Measurements from ENCODE around the gene LSS. TPM values are rescaled to one million over a fixed set of nuclear protein-coding genes. Genes with fewer than 3 reads are reported as not detected.

The LSS gene
- total and polyA plus RNA-seq, 2 experiments from 2014 or later = 55.0 to 237 TPM

DNA sequence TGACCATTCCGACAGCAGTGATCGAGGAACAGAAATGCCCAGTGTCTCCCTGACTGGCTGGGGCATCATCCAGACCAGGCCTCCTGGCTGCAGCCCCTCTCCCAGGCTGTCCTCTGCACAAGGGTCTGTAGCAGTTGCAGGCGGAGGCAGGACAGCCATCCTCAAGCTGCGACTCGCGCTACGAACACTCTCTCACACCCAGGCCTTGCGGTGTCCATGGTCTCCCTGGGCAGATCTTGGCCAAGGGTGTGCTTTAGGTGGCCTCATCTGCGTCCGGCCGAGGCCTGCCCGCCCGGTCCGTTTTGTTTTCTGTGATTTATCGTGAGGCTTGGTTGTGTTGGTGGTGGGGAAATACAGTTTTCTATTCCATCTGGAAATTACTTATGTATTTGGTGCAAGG is 88.9 kb downstream of the LSS start (continued):
- TF ChIP-seq, protein P1, sequence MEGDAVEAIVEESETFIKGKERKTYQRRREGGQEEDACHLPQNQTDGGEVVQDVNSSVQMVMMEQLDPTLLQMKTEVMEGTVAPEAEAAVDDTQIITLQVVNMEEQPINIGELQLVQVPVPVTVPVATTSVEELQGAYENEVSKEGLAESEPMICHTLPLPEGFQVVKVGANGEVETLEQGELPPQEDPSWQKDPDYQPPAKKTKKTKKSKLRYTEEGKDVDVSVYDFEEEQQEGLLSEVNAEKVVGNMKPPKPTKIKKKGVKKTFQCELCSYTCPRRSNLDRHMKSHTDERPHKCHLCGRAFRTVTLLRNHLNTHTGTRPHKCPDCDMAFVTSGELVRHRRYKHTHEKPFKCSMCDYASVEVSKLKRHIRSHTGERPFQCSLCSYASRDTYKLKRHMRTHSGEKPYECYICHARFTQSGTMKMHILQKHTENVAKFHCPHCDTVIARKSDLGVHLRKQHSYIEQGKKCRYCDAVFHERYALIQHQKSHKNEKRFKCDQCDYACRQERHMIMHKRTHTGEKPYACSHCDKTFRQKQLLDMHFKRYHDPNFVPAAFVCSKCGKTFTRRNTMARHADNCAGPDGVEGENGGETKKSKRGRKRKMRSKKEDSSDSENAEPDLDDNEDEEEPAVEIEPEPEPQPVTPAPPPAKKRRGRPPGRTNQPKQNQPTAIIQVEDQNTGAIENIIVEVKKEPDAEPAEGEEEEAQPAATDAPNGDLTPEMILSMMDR (conservative IDR thresholded peaks at IDR 0.05; ENCODE audit: low read depth in 2 of 2) = no peak

DNA sequence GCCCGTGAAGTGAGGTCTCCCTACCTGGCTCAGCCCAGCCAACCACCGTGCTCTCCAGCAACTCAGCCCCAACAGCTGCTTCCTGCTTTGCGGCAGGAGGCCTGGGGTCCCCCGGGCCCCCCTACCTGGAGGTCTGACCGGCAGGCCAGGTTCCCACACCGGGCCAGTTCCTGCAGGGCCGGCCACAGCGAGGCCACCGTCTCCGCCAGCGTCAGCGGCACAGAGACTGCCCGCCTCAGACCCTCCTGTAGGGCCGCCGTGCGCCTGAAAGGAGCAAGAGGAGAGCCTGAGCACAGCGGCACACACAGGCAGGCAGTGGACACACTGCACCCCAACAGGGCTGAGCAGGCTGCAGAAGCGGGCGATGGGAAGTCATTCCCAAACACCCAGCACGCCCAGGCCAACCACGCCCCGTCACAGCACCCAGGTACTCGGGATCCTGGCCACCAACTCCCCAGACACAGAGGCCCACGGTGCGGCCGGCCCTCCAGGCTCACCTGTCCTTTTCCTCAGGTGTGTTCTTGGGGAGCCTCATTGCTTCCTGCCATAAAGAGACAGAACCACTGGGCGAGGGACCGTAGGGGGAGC is 90.1 kb downstream of the LSS start:
- Histone ChIP-seq H3K9me2 (ENCODE audit: insufficient read depth) (no peaks in the 10 kb centered on the region), H3K79me2 (replicated peaks; ENCODE audit: insufficient read depth) (no peaks in the 10 kb centered on the region), H4K20me1 (replicated peaks; ENCODE audit: insufficient read depth) (no peaks in the 10 kb centered on the region), H3K4me3 (no peak overlapping the region), H3K36me3 (ENCODE audit: insufficient read depth) (no peaks in the 10 kb centered on the region), H3K27ac (ENCODE audit: low read depth) (no peak overlapping the region), H2AFZ (no peak overlapping the region), H3K27me3 (ENCODE audit: insufficient read depth) (no peaks in the 10 kb centered on the region), H3K4me1 (ENCODE audit: insufficient read depth) (no peaks in the 10 kb centered on the region), H3K4me2 (no peak overlapping the region), H3F3A (replicated peaks; ENCODE audit: low read depth) (no peaks in the 10 kb centered on the region)
- Mint-ChIP-seq H3K27me3 (ENCODE audit: insufficient read depth, low read depth, poor library complexity) (peaks cover 3% of the 10 kb centered on the region), H3K36me3 (ENCODE audit: low read depth) (peaks cover 9% of the 10 kb centered on the region), H3K4me1 (peaks cover 3% of the 10 kb centered on the region; the same call in 1 of the 3 replicates), H3K9me3 (no peaks in the 10 kb centered on the region), H3K27ac (no peak overlapping the region), H3K4me3 (no peak overlapping the region)
- DNase-seq (ENCODE audit: low spot score) (no peak), ATAC-seq (peak; percentile 42; the same call in 2 of the 3 replicates)
- TF ChIP-seq EZH2 (IDR thresholded peaks at IDR 0.05; ENCODE audit: low read depth, unreplicated experiment) (no peak), ETS1 (IDR thresholded peaks at IDR 0.05) (no peak), NANOG (IDR thresholded peaks at IDR 0.05; ENCODE audit: borderline replicate concordance) (no peak), JUNB (IDR thresholded peaks at IDR 0.05; ENCODE audit: unreplicated experiment) (no peak), CREB1 (CRISPR knock-in tag; IDR thresholded peaks at IDR 0.05; ENCODE audit: low read depth) (no peak), STAT1 (IDR thresholded peaks at IDR 0.05; ENCODE audit: unreplicated experiment) (no peak), EZH2phosphoT487 (IDR thresholded peaks at IDR 0.05; ENCODE audit: unreplicated experiment) (no peak), POLR2AphosphoS5 (IDR thresholded peaks at IDR 0.05; ENCODE audit: low read depth) (no peak), ZNF114 (CRISPR knock-in tag; IDR thresholded peaks at IDR 0.05) (no peak)
- TF ChIP-seq, protein P2, sequence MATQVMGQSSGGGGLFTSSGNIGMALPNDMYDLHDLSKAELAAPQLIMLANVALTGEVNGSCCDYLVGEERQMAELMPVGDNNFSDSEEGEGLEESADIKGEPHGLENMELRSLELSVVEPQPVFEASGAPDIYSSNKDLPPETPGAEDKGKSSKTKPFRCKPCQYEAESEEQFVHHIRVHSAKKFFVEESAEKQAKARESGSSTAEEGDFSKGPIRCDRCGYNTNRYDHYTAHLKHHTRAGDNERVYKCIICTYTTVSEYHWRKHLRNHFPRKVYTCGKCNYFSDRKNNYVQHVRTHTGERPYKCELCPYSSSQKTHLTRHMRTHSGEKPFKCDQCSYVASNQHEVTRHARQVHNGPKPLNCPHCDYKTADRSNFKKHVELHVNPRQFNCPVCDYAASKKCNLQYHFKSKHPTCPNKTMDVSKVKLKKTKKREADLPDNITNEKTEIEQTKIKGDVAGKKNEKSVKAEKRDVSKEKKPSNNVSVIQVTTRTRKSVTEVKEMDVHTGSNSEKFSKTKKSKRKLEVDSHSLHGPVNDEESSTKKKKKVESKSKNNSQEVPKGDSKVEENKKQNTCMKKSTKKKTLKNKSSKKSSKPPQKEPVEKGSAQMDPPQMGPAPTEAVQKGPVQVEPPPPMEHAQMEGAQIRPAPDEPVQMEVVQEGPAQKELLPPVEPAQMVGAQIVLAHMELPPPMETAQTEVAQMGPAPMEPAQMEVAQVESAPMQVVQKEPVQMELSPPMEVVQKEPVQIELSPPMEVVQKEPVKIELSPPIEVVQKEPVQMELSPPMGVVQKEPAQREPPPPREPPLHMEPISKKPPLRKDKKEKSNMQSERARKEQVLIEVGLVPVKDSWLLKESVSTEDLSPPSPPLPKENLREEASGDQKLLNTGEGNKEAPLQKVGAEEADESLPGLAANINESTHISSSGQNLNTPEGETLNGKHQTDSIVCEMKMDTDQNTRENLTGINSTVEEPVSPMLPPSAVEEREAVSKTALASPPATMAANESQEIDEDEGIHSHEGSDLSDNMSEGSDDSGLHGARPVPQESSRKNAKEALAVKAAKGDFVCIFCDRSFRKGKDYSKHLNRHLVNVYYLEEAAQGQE (IDR thresholded peaks at IDR 0.05; ENCODE audit: unreplicated experiment) = no peak
- TF ChIP-seq, protein P1 (conservative IDR thresholded peaks at IDR 0.05; ENCODE audit: low read depth in 2 of 2) = no peak
